ENCODE data around the gene DNAH10. TPM values are rescaled to one million over a fixed set of nuclear protein-coding genes. Genes with fewer than 3 reads are reported as not detected.

Gene DNAH10
- polyA plus RNA-seq, 2 donors: 0.01 TPM; not detected in 1

- Histone ChIP-seq H3K27me3 (ENCODE audit: control insufficient read depth in 1 of 2, insufficient read depth in 2 of 2, low read length in 2 of 2) (no peaks in the 10 kb centered on the region), H3K4me3 (ENCODE audit: low read depth in 1 of 2, low read length in 2 of 2) (no peak overlapping the region), H3K27ac (ENCODE audit: low read depth in 2 of 2, low read length in 1 of 2) (no peak overlapping the region), H3K4me1 (ENCODE audit: control insufficient read depth in 2 of 2, insufficient read depth in 2 of 2, low read length in 1 of 2) (no peaks in the 10 kb centered on the region), H3K9me3 (ENCODE audit: control insufficient read depth in 2 of 2, insufficient read depth in 1 of 2, low read depth in 1 of 2, low read length in 1 of 2) (peaks cover 0 to 3% of the 10 kb centered on the region in 2 donors), H3K36me3 (ENCODE audit: control insufficient read depth in 2 of 2, insufficient read depth in 2 of 2, low read length in 1 of 2) (no peaks in the 10 kb centered on the region)
- WGBS, 2 donors: 68 to 74% methylated on average over 11 of the region's 11 CpGs
These were observed 117.0 kb downstream of the DNAH10 start for GRCh38 chr12:123879101-123879500.

GRCh38 chr12:123879691-123880090, 117.6 kb downstream of the DNAH10 start:
- no peaks in the 10 kb centered on the region for H3K36me3 ChIP-seq (ENCODE audit: control insufficient read depth in 2 of 2, insufficient read depth in 2 of 2, low read length in 1 of 2)
- 75 to 77% methylated on average over 14 of the region's 14 CpGs for WGBS, 2 donors
- peaks cover 4 to 5% of the 10 kb centered on the region in 2 donors for H3K9me3 ChIP-seq (ENCODE audit: control insufficient read depth in 2 of 2, insufficient read depth in 1 of 2, low read depth in 1 of 2, low read length in 1 of 2)

GRCh38 chr12:123882161-123882705, 120.1 kb downstream of the DNAH10 start:
- H3K27ac ChIP-seq (ENCODE audit: low read depth in 2 of 2, low read length in 1 of 2): no peak overlapping the region
- H3K4me3 ChIP-seq (ENCODE audit: low read depth in 1 of 2, low read length in 2 of 2): no peak overlapping the region
- peaks cover 0 to 3% of the 10 kb centered on the region in 2 donors for H3K4me1 ChIP-seq (ENCODE audit: control insufficient read depth in 2 of 2, insufficient read depth in 2 of 2, low read length in 1 of 2)
- no peaks in the 10 kb centered on the region for H3K36me3 ChIP-seq (ENCODE audit: control insufficient read depth in 2 of 2, insufficient read depth in 2 of 2, low read length in 1 of 2)
- H3K9me3 ChIP-seq (ENCODE audit: control insufficient read depth in 2 of 2, insufficient read depth in 1 of 2, low read depth in 1 of 2, low read length in 1 of 2): peaks cover 5 to 6% of the 10 kb centered on the region in 2 donors
- whole genome bisulfite sequencing, 2 donors: 63 to 64% methylated on average over 8 of the region's 8 CpGs
- H3K27me3 ChIP-seq (ENCODE audit: control insufficient read depth in 1 of 2, insufficient read depth in 2 of 2, low read length in 2 of 2): no peaks in the 10 kb centered on the region

More at GRCh38 chr12:123879691-123880090, 117.6 kb downstream of the DNAH10 start:
- no peak overlapping the region for H3K4me3 ChIP-seq (ENCODE audit: low read depth in 1 of 2, low read length in 2 of 2)
- no peaks in the 10 kb centered on the region for H3K4me1 ChIP-seq (ENCODE audit: control insufficient read depth in 2 of 2, insufficient read depth in 2 of 2, low read length in 1 of 2)
- H3K27me3 ChIP-seq (ENCODE audit: control insufficient read depth in 1 of 2, insufficient read depth in 2 of 2, low read length in 2 of 2): no peaks in the 10 kb centered on the region
- no peak overlapping the region for H3K27ac ChIP-seq (ENCODE audit: low read depth in 2 of 2, low read length in 1 of 2)

- Histone ChIP-seq H3K4me3 (ENCODE audit: low read depth in 1 of 2, low read length in 2 of 2) (no peak overlapping the region), H3K36me3 (ENCODE audit: control insufficient read depth in 2 of 2, insufficient read depth in 2 of 2, low read length in 1 of 2) (no peaks in the 10 kb centered on the region), H3K27ac (ENCODE audit: low read depth in 2 of 2, low read length in 1 of 2) (no peak overlapping the region), H3K4me1 (ENCODE audit: control insufficient read depth in 2 of 2, insufficient read depth in 2 of 2, low read length in 1 of 2) (peaks cover 0 to 3% of the 10 kb centered on the region in 2 donors), H3K27me3 (ENCODE audit: control insufficient read depth in 1 of 2, insufficient read depth in 2 of 2, low read length in 2 of 2) (no peaks in the 10 kb centered on the region), H3K9me3 (ENCODE audit: control insufficient read depth in 2 of 2, insufficient read depth in 1 of 2, low read depth in 1 of 2, low read length in 1 of 2) (peaks cover 2 to 6% of the 10 kb centered on the region in 2 donors)
- WGBS, 2 donors: 76 to 86% methylated on average over 13 of the region's 13 CpGs
These were observed 124.2 kb downstream of the DNAH10 start for GRCh38 chr12:123886258-123886657.

GRCh38 chr12:123886931-123887582, 125.0 kb downstream of the DNAH10 start:
- no peak overlapping the region for H3K27ac ChIP-seq (ENCODE audit: low read depth in 2 of 2, low read length in 1 of 2)
- WGBS, 2 donors: 61 to 62% methylated on average over 22 of the region's 22 CpGs
- no peaks in the 10 kb centered on the region for H3K27me3 ChIP-seq (ENCODE audit: control insufficient read depth in 1 of 2, insufficient read depth in 2 of 2, low read length in 2 of 2)
- H3K4me3 ChIP-seq (ENCODE audit: low read depth in 1 of 2, low read length in 2 of 2): no peak overlapping the region
- no peaks in the 10 kb centered on the region for H3K36me3 ChIP-seq (ENCODE audit: control insufficient read depth in 2 of 2, insufficient read depth in 2 of 2, low read length in 1 of 2)
- peaks cover 0 to 3% of the 10 kb centered on the region in 2 donors for H3K4me1 ChIP-seq (ENCODE audit: control insufficient read depth in 2 of 2, insufficient read depth in 2 of 2, low read length in 1 of 2)
- peaks cover 2 to 6% of the 10 kb centered on the region in 2 donors for H3K9me3 ChIP-seq (ENCODE audit: control insufficient read depth in 2 of 2, insufficient read depth in 1 of 2, low read depth in 1 of 2, low read length in 1 of 2)

- 78 to 82% methylated on average over 12 of the region's 12 CpGs for WGBS, 2 donors
- Histone ChIP-seq H3K27ac (ENCODE audit: low read depth in 2 of 2, low read length in 1 of 2) (no peak overlapping the region), H3K9me3 (ENCODE audit: control insufficient read depth in 2 of 2, insufficient read depth in 1 of 2, low read depth in 1 of 2, low read length in 1 of 2) (peaks cover 2 to 6% of the 10 kb centered on the region in 2 donors), H3K36me3 (ENCODE audit: control insufficient read depth in 2 of 2, insufficient read depth in 2 of 2, low read length in 1 of 2) (no peaks in the 10 kb centered on the region), H3K27me3 (ENCODE audit: control insufficient read depth in 1 of 2, insufficient read depth in 2 of 2, low read length in 2 of 2) (no peaks in the 10 kb centered on the region), H3K4me3 (ENCODE audit: low read depth in 1 of 2, low read length in 2 of 2) (no peak overlapping the region), H3K4me1 (ENCODE audit: control insufficient read depth in 2 of 2, insufficient read depth in 2 of 2, low read length in 1 of 2) (peaks cover 0 to 3% of the 10 kb centered on the region in 2 donors)
These were observed 126.9 kb downstream of the DNAH10 start for GRCh38 chr12:123888989-123889388.

GRCh38 chr12:123889848-123890535, 127.9 kb downstream of the DNAH10 start:
- Histone ChIP-seq H3K27me3 (ENCODE audit: control insufficient read depth in 1 of 2, insufficient read depth in 2 of 2, low read length in 2 of 2) (no peaks in the 10 kb centered on the region), H3K9me3 (ENCODE audit: control insufficient read depth in 2 of 2, insufficient read depth in 1 of 2, low read depth in 1 of 2, low read length in 1 of 2) (peaks cover 0 to 3% of the 10 kb centered on the region in 2 donors), H3K36me3 (ENCODE audit: control insufficient read depth in 2 of 2, insufficient read depth in 2 of 2, low read length in 1 of 2) (no peaks in the 10 kb centered on the region), H3K4me3 (ENCODE audit: low read depth in 1 of 2, low read length in 2 of 2) (no peak overlapping the region), H3K4me1 (ENCODE audit: control insufficient read depth in 2 of 2, insufficient read depth in 2 of 2, low read length in 1 of 2) (peaks cover 0 to 3% of the 10 kb centered on the region in 2 donors), H3K27ac (ENCODE audit: low read depth in 2 of 2, low read length in 1 of 2) (no peak overlapping the region)
- 82 to 86% methylated on average over 12 of the region's 12 CpGs for WGBS, 2 donors

- Histone ChIP-seq H3K36me3 (ENCODE audit: control insufficient read depth in 2 of 2, insufficient read depth in 2 of 2, low read length in 1 of 2) (no peaks in the 10 kb centered on the region), H3K4me1 (ENCODE audit: control insufficient read depth in 2 of 2, insufficient read depth in 2 of 2, low read length in 1 of 2) (peaks cover 0 to 3% of the 10 kb centered on the region in 2 donors), H3K27ac (ENCODE audit: low read depth in 2 of 2, low read length in 1 of 2) (no peak overlapping the region), H3K4me3 (ENCODE audit: low read depth in 1 of 2, low read length in 2 of 2) (no peak overlapping the region), H3K27me3 (ENCODE audit: control insufficient read depth in 1 of 2, insufficient read depth in 2 of 2, low read length in 2 of 2) (no peaks in the 10 kb centered on the region), H3K9me3 (ENCODE audit: control insufficient read depth in 2 of 2, insufficient read depth in 1 of 2, low read depth in 1 of 2, low read length in 1 of 2) (peaks cover 0 to 3% of the 10 kb centered on the region in 2 donors)
- WGBS, 2 donors: 69 to 73% methylated on average over 10 of the region's 10 CpGs
These were observed 128.4 kb downstream of the DNAH10 start for GRCh38 chr12:123890536-123890902.

GRCh38 chr12:123891011-123891410, 128.9 kb downstream of the DNAH10 start:
- Histone ChIP-seq H3K27ac (ENCODE audit: low read depth in 2 of 2, low read length in 1 of 2) (no peak overlapping the region), H3K4me3 (ENCODE audit: low read depth in 1 of 2, low read length in 2 of 2) (no peak overlapping the region), H3K36me3 (ENCODE audit: control insufficient read depth in 2 of 2, insufficient read depth in 2 of 2, low read length in 1 of 2) (no peaks in the 10 kb centered on the region), H3K9me3 (ENCODE audit: control insufficient read depth in 2 of 2, insufficient read depth in 1 of 2, low read depth in 1 of 2, low read length in 1 of 2) (peaks cover 0 to 3% of the 10 kb centered on the region in 2 donors), H3K4me1 (ENCODE audit: control insufficient read depth in 2 of 2, insufficient read depth in 2 of 2, low read length in 1 of 2) (peaks cover 0 to 3% of the 10 kb centered on the region in 2 donors), H3K27me3 (ENCODE audit: control insufficient read depth in 1 of 2, insufficient read depth in 2 of 2, low read length in 2 of 2) (no peaks in the 10 kb centered on the region)
- WGBS, 2 donors: 88 to 89% methylated on average over 7 of the region's 7 CpGs

Data from esophagus (tissue), 2 donors.